ENCODE data around the gene HS3ST5. TPM values are rescaled to one million over a fixed set of nuclear protein-coding genes. Genes with fewer than 3 reads are reported as not detected.

HS3ST5 gene
- total RNA-seq, 1 experiment from 2014 or later: 14.4 TPM

- Histone ChIP-seq H3K27ac (ENCODE audit: insufficient read length, low read depth, low read length) (no peak overlapping the region), H4K8ac (replicated peaks; ENCODE audit: insufficient read length, low read depth, low read length) (no peak overlapping the region), H3K4me1 (ENCODE audit: insufficient read depth, low read length) (no peaks in the 10 kb centered on the region), H3K23ac (ENCODE audit: insufficient read length, low read depth, low read length) (no peak overlapping the region), H2BK15ac (ENCODE audit: low read depth, low read length) (no peak overlapping the region), H3K79me2 (ENCODE audit: insufficient read depth, low read length) (no peaks in the 10 kb centered on the region), H3K27me3 (ENCODE audit: insufficient read depth, low read length) (no peaks in the 10 kb centered on the region), H2AK5ac (ENCODE audit: insufficient read length, low read length) (no peak overlapping the region), H2BK20ac (ENCODE audit: low read depth, low read length, poor library complexity, severe bottlenecking) (no peak overlapping the region), H3K18ac (ENCODE audit: insufficient read length, low read depth, low read length) (no peak overlapping the region), H2BK5ac (ENCODE audit: insufficient read length, low read length) (no peak overlapping the region), H3K79me1 (ENCODE audit: insufficient read depth, low read depth, low read length, poor library complexity, severe bottlenecking) (no peaks in the 10 kb centered on the region), H3T11ph (ENCODE audit: low read length) (no peak overlapping the region), H4K20me1 (ENCODE audit: control insufficient read depth, insufficient read depth, insufficient read length) (no peaks in the 10 kb centered on the region), H4K91ac (ENCODE audit: insufficient read length, low read depth, low read length) (no peak overlapping the region), H3K4ac (ENCODE audit: low read depth, low read length) (no peak overlapping the region), H3K23me2 (ENCODE audit: insufficient read length, low read depth, low read length, poor library complexity, severe bottlenecking) (no peaks in the 10 kb centered on the region), H3K56ac (ENCODE audit: insufficient read length, low read depth, low read length) (no peak overlapping the region), H3K14ac (ENCODE audit: insufficient read depth, low read length) (no peak overlapping the region), H2BK120ac (ENCODE audit: low read depth, low read length, poor library complexity, severe bottlenecking) (no peak overlapping the region), H4K5ac (ENCODE audit: insufficient read length, low read depth, low read length) (no peak overlapping the region), H2AFZ (ENCODE audit: low read length) (no peak overlapping the region), H3K4me2 (ENCODE audit: insufficient read depth, insufficient read length, low read length) (no peak overlapping the region), H2BK12ac (ENCODE audit: insufficient read length, low read depth, low read length) (no peak overlapping the region), H3K9me3 (ENCODE audit: control insufficient read depth, low read depth, low read length) (no peaks in the 10 kb centered on the region), H3K9ac (ENCODE audit: extremely low read depth, insufficient read length, low read length) (no peak overlapping the region)
- Mint-ChIP-seq H3K36me3 (ENCODE audit: insufficient read depth in 1 of 3, low read depth in 3 of 3) (peaks cover 2 to 19% (median 9%) of the 10 kb centered on the region in 3 experiments; a peak in 6 of 7 replicates), H3K4me3 (no peak overlapping the region), H3K27ac (no peak overlapping the region), H3K4me1 (peaks cover 6 to 18% of the 10 kb centered on the region in 2 experiments; a peak in 3 of 4 replicates), H3K9me3 (peaks cover 4 to 9% of the 10 kb centered on the region in 2 experiments; a peak in 4 of 5 replicates), H3K27me3 (ENCODE audit: low read depth) (no peaks in the 10 kb centered on the region; the same call in 1 of the 2 replicates)
- no peak for DNase-seq
- TF ChIP-seq, protein P1, sequence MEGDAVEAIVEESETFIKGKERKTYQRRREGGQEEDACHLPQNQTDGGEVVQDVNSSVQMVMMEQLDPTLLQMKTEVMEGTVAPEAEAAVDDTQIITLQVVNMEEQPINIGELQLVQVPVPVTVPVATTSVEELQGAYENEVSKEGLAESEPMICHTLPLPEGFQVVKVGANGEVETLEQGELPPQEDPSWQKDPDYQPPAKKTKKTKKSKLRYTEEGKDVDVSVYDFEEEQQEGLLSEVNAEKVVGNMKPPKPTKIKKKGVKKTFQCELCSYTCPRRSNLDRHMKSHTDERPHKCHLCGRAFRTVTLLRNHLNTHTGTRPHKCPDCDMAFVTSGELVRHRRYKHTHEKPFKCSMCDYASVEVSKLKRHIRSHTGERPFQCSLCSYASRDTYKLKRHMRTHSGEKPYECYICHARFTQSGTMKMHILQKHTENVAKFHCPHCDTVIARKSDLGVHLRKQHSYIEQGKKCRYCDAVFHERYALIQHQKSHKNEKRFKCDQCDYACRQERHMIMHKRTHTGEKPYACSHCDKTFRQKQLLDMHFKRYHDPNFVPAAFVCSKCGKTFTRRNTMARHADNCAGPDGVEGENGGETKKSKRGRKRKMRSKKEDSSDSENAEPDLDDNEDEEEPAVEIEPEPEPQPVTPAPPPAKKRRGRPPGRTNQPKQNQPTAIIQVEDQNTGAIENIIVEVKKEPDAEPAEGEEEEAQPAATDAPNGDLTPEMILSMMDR (conservative IDR thresholded peaks at IDR 0.05): no peak
- no CpG with 5 or more reads among the region's 3 CpGs for WGBS (ENCODE audit: extremely low coverage, insufficient read length, low lambda C conversion rate)
Measured at GRCh38 chr6:114052141-114052540, 290.7 kb downstream of the HS3ST5 start.
